T-helper 17 cell (primary cell): Measurements from ENCODE around the gene JAK1. TPM values are rescaled to one million over a fixed set of nuclear protein-coding genes. Genes with fewer than 3 reads are reported as not detected.
"Not testable (repeated sequence)": the region's sequence is repeated elsewhere in the genome, so short reads cannot be mapped to it uniquely, and the experiment has no call there.

ENCODE experiments used
- ATAC-seq: fragments of 150-1000 bp; cut with Tn5 transposase; 2 replicates; pipeline ENCODE4 v1.10.0; 2021; ENCODE audit warnings: mild to moderate bottlenecking, moderate library complexity
- DNase-seq, 3 donors: peaks; one replicate each; pipeline versions ENCODE4 v3.0.0 to v3.0.0-alpha.2; 2020 to 2021
- H3K9me3 ChIP-seq: one replicate; pipeline ENCODE4 v1.7.0; 2013; ENCODE audit warnings: low read length, mild to moderate bottlenecking; ENCODE audit not compliant: control insufficient read depth, poor library complexity, severe bottlenecking
- H3K27ac Mint-ChIP-seq: one replicate; pipeline ENCODE4 v1.8.0; 2022; ENCODE audit warnings: mild to moderate bottlenecking, moderate library complexity, mixed read lengths
- H3K27me3 Mint-ChIP-seq: one replicate; pipeline ENCODE4 v1.8.0; 2022; ENCODE audit warnings: mixed read lengths
- H3K36me3 Mint-ChIP-seq: one replicate; pipeline ENCODE4 v1.8.0; 2022; ENCODE audit warnings: low read depth, mixed read lengths
- H3K4me1 Mint-ChIP-seq: one replicate; pipeline ENCODE4 v1.8.0; 2022; ENCODE audit warnings: mild to moderate bottlenecking, mixed read lengths
- H3K4me3 Mint-ChIP-seq: one replicate; pipeline ENCODE4 v1.8.0; 2022; ENCODE audit warnings: mild to moderate bottlenecking, moderate library complexity, mixed read lengths
- total RNA-seq, 4 donors: library from RNA in 2 of 4; stranded (reverse) in 2 of 4; gene quantifications; one replicate each; pipeline ENCODE4 v1.2.3 and lab custom pipeline; 2022 to 2026

JAK1 gene
- total RNA-seq, 2 donors from 2014 or later, result 246 to 317 TPM

DNA sequence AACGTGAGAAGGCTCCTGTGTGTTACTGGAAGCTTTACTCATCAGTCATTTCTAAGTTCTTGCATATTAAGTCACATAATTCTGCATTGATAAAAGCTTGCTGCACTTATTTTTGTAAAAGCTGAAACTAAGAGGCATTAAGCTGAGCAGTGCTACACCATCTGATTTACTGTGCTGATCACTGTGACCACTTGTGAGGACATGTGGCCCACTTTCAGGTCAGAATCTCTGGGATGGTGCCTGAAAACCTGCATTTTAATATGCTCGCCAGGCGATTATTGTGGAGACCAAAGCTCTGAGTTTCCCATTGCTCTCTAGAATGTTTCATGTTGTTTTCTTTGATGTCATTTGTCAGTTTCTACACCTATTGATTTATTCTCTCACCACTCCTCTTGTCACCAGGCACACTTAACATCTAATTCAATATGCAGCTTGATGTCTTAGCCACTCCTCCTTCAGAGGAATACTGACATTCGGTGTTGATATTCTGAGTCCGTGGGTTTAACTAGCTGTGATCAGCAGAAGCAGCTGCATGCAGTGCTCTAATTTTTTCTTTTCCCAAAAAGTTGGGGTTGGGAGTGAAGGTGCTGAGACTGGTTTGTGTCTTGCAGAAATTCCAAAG lies 136.2 kb downstream of the JAK1 start:
- no peak for DNase-seq
- Mint-ChIP-seq H3K27ac (peak overlapping the region; percentile 96), H3K27me3 (no peaks in the 10 kb centered on the region), H3K4me1 (peaks cover 38% of the 10 kb centered on the region), H3K36me3 (peaks cover 4% of the 10 kb centered on the region), H3K4me3 (no peak overlapping the region)
- H3K9me3 ChIP-seq, result no peaks in the 10 kb centered on the region
- ATAC-seq, result no peak

DNA sequence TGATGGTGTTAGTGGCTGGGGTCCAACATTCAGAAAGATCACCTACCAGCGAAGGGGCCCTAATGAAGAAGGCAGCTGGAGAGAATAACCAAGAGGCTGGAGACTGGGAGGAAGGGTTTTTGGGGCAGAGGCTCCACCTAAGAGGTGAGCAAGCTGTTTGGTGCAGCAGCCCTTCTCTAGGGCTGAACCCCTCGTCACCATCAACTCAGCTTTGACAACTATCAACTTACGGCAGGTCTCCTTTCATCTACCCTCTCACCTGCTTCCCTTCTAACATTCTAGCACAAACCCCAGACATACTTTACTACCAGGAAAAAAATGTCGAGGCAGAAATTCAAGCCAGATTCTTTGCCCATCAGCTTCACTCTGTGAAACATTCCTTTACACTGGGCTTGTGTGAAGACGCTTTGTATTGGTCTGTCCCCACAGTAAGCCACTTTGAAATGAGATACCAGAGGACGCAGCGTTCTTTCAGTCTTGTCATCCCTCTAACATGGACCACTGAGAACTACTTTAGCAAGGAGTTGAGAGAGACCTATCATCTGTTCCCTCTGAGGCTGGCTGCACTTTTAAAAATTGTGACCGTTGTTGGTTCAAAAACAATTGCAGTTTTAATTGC lies 136.8 kb downstream of the JAK1 start:
- H3K9me3 ChIP-seq, result no peaks in the 10 kb centered on the region
- no peak for ATAC-seq
- H3K27ac Mint-ChIP-seq, result peak overlapping the region; percentile 96
- H3K4me3 Mint-ChIP-seq, result peak overlapping the region; percentile 77
- DNase-seq, result no peak
- peaks cover 4% of the 10 kb centered on the region for H3K36me3 Mint-ChIP-seq
- H3K27me3 Mint-ChIP-seq, result no peaks in the 10 kb centered on the region
- H3K4me1 Mint-ChIP-seq, result peaks cover 38% of the 10 kb centered on the region

DNA sequence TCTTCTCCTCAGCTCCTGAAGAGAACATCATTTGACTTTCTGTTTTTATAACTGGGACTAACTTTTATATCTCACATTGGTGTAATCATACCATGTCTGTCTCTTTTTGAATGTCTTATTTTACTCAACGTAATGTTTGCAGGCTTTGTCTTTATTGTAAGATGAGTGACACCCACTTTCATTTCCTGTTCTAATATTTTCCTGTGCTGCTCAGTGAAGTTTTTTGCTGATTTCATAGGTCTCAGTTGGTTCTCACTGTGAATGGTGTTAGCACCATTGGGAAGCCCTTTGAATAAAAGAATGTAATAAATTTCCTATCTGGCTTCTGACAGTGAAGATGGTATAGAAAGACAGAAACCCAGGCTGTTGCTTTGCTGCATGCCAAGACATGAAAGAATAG lies 137.5 kb downstream of the JAK1 start:
- H3K27me3 Mint-ChIP-seq, result no peaks in the 10 kb centered on the region
- DNase-seq (no peak), ATAC-seq (peak; percentile 26)
- H3K4me3 Mint-ChIP-seq, result peak overlapping the region; percentile 77
- H3K4me1 Mint-ChIP-seq, result peaks cover 43% of the 10 kb centered on the region
- peak overlapping the region; percentile 96 for H3K27ac Mint-ChIP-seq
- H3K9me3 ChIP-seq, result no peaks in the 10 kb centered on the region
- H3K36me3 Mint-ChIP-seq, result peaks cover 4% of the 10 kb centered on the region

DNA sequence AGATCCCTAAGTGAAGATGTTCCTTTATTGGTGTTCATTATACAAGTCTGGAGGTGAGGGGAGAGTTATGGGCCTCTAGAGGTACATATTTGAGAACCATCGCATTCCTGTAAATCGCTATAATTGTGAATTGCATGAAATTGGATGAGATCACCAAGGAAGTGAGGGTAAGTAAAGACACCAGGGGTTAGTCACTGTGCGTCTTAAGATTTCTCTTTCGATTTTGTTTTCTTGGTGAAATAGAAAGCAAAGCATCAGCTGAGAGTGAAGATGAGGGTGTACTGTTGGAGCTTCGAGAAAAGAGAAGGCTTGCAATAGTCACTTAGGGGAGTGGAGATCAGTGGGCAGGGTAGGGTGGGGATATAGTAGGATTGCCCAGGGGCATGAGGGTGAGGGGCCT lies 139.4 kb downstream of the JAK1 start:
- DNase-seq, result no peak
- H3K4me1 Mint-ChIP-seq, result peaks cover 40% of the 10 kb centered on the region
- no peaks in the 10 kb centered on the region for H3K9me3 ChIP-seq
- no peaks in the 10 kb centered on the region for H3K27me3 Mint-ChIP-seq
- H3K4me3 Mint-ChIP-seq, result peak overlapping the region; percentile 90
- peaks cover 2% of the 10 kb centered on the region for H3K36me3 Mint-ChIP-seq
- H3K27ac Mint-ChIP-seq, result peak overlapping the region; percentile 96
- ATAC-seq, result peak; percentile 76

DNA sequence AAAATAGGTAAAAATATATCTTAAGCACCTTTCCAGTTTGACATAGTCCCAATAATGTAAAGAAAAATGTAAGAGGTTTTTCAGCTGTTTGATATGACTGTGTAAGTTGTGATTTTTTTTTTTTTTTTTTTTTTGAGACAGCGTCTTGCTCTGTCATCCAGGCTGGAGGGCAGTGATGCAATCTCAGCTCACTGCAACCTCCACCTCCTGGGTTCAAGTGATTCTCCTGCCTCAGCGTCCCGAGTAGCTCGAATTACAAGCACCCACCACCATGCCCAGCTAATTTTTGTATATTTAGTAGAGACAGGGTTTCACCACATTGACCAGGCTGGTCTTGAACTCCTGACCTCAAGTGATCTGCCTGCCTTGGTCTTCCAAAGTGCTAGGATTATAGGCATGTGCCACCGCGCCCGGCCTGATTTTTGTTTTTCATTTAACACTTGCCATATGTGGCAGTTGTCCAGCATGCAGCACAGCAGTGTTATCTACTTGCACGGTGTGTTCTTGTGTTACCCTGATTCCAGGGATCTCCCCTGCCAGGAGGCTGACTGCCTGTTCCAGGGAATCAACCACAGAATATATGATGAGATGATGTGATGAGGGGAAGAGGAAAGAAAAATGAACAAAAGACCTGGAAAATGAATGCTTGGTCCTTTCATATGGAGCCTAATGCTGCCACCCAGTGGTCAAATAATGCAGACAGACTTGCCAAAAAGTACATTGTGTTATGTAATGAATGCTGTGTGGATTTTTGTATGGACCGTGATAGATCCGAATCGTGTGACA lies 142.5 kb downstream of the JAK1 start:
- no peaks in the 10 kb centered on the region for H3K9me3 ChIP-seq
- DNase-seq (peak in 1 of 3 donors; percentile 50), ATAC-seq (peak; percentile 60)
- no peaks in the 10 kb centered on the region for H3K27me3 Mint-ChIP-seq
- peaks cover 2% of the 10 kb centered on the region for H3K36me3 Mint-ChIP-seq
- peak overlapping the region; percentile 67 for H3K4me3 Mint-ChIP-seq
- peak overlapping the region; percentile 87 for H3K27ac Mint-ChIP-seq
- H3K4me1 Mint-ChIP-seq, result peaks cover 27% of the 10 kb centered on the region

DNA sequence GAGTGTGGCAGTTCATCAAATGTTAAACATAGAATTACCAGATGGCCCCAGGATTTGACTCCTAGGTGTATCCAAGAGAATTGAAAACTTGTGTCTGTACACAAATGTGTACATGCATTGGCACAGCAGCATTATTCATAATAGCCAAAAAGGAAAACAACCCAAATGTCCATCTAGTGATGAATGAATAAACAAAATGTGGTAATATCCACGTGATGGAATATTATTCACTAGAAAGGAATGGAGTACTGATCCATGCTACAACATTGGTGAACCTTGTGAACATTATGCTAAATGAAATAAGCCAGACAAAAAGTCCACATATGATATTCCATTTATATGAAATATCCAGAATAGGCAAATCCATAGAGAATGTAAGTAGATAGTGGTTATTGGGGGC lies 143.7 kb downstream of the JAK1 start:
- Mint-ChIP-seq H3K4me3 (no peak overlapping the region), H3K27me3 (peaks cover 4% of the 10 kb centered on the region), H3K36me3 (no peaks in the 10 kb centered on the region), H3K27ac (no peak overlapping the region), H3K4me1 (peaks cover 17% of the 10 kb centered on the region)
- ATAC-seq, result no peak
- DNase-seq, result no peak
- no peaks in the 10 kb centered on the region for H3K9me3 ChIP-seq

DNA sequence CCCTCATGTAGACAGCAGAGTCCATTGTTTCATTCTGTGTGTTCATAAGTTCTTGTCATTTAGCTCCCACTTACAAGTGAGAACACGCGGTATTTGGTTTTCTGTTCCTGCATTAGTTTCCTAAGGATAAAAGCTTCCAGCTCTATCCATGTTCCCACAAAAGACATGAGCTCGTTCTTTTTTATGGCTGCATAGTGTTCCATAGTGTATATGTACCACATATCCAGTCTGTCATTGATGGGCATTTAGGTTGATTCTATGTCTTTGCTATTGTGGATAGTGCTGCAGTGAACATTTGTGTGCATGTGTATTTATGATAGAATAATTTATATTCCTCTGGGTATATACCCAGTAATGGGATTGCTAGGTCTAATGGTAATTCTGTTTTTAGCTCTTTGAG lies 145.8 kb downstream of the JAK1 start:
- not testable (repeated sequence) for H3K36me3 Mint-ChIP-seq, DNase-seq, H3K4me3 Mint-ChIP-seq, H3K27me3 Mint-ChIP-seq, H3K4me1 Mint-ChIP-seq, H3K9me3 ChIP-seq, H3K27ac Mint-ChIP-seq, ATAC-seq

DNA sequence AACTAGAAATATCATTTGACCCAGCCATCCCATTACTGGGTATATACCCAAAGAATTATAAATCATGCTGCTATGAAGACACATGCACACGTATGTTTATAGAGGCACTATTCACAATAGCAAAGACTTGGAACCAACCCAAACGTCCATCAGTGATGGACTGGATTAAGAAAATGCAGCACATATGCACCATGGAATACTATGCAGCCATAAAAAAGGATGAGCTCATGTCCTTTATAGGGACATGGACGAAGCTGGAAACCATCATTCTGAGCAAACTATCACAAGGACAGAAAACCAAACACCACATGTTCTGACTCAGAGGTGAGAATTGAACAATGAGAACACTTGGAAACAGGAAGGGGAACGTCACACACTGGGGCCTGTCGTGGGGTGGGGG lies 149.0 kb downstream of the JAK1 start:
- not testable (repeated sequence) for H3K4me1 Mint-ChIP-seq, ATAC-seq

DNA sequence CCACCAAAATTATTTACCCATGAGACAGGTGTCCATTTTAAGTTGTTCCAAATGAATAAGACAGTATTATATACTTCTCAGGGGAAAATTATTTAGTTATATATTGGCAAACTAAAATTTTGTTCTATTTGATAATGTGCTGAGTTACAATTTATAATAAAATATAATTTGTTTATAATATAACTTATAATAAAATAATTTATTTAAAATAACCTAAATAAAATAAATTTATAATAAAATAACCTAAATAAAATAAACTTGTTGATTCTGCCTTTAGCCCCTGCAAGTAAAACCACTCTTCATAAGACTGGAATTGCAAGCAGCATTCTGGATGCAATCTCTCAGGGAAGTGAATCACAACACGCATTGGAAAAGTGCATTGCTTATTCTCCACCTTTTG lies 151.9 kb downstream of the JAK1 start:
- DNase-seq (no peak), ATAC-seq (no peak)
- Mint-ChIP-seq H3K27me3 (peaks cover 4% of the 10 kb centered on the region), H3K27ac (no peak overlapping the region), H3K4me3 (no peak overlapping the region), H3K4me1 (no peaks in the 10 kb centered on the region), H3K36me3 (no peaks in the 10 kb centered on the region)
- H3K9me3 ChIP-seq, result no peaks in the 10 kb centered on the region

More for the DNA sequence above, 149.0 kb downstream of the JAK1 start:
- not testable (repeated sequence) for H3K9me3 ChIP-seq, H3K27ac Mint-ChIP-seq, DNase-seq, H3K36me3 Mint-ChIP-seq, H3K27me3 Mint-ChIP-seq
- H3K4me3 Mint-ChIP-seq, result peak overlapping the region; percentile 31

DNA sequence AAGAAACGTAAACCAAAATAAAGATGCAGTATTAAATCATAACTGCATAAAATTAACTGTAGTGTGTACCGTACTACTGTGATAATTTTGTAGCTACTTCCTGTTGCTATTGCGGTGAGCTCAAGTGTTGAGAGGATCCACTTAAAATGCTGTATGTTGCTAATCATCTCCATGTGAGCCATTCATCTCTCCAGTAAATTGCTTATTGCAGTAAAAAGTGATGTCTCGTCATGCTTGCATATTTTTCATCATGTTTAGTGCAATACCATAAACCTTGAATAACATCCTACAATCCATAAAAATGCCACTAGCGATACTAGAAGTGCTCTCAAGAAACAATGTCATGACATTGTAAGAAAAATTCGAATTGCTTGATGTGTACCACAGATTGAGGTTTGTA lies 155.2 kb downstream of the JAK1 start:
- H3K4me3 Mint-ChIP-seq, result no peak overlapping the region
- no peaks in the 10 kb centered on the region for H3K36me3 Mint-ChIP-seq
- no peak for DNase-seq
- no peak for ATAC-seq
- no peaks in the 10 kb centered on the region for H3K4me1 Mint-ChIP-seq
- no peak overlapping the region for H3K27ac Mint-ChIP-seq
- H3K9me3 ChIP-seq, result no peaks in the 10 kb centered on the region
- no peaks in the 10 kb centered on the region for H3K27me3 Mint-ChIP-seq

DNA sequence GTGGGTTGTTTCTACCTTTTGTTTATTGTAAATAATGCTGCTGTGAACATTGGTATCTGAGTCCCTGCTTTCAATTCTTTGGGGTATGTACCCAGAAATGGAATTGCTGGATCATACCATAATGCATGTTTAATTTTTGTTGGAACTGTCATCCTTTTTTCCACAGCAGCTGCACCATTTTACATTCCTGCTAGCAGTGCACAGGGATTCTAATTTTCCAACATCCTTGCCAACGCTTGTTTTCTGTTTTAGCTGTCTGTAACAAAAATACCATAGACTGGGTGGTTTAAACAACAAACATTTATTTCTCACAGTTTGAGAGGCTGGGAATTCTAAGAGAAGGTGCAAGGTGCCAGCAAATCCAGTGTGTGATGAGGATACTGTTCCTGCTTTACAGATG lies 156.3 kb downstream of the JAK1 start:
- Mint-ChIP-seq H3K4me1 (no peaks in the 10 kb centered on the region), H3K27me3 (no peaks in the 10 kb centered on the region)
- no peak for ATAC-seq

DNA sequence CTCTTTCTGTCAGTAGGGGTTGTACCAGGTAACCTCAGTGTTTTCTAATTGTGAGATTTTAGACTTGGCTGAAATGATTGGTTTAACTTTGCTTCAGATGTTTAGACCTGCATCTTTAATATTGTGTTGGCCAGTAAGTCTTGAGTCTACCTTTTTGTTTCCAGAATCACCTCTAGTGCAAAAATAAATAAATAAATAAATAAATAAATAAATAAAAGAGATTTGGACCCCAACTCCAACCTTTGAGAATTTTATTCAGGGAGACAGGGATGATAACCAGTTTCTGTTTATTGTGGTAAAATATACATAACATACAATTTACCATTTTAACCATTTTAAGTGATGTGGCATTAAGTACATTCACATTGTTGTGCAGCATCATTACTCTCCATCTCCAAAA lies 157.0 kb downstream of the JAK1 start:
- Mint-ChIP-seq H3K4me1 (no peaks in the 10 kb centered on the region), H3K36me3 (no peaks in the 10 kb centered on the region), H3K27me3 (no peaks in the 10 kb centered on the region), H3K4me3 (no peak overlapping the region), H3K27ac (no peak overlapping the region)
- DNase-seq (no peak), ATAC-seq (no peak)
- no peaks in the 10 kb centered on the region for H3K9me3 ChIP-seq

More for the DNA sequence above, 156.3 kb downstream of the JAK1 start:
- Mint-ChIP-seq H3K36me3 (no peaks in the 10 kb centered on the region), H3K27ac (no peak overlapping the region), H3K4me3 (no peak overlapping the region)
- H3K9me3 ChIP-seq, result no peaks in the 10 kb centered on the region
- DNase-seq, result no peak

DNA sequence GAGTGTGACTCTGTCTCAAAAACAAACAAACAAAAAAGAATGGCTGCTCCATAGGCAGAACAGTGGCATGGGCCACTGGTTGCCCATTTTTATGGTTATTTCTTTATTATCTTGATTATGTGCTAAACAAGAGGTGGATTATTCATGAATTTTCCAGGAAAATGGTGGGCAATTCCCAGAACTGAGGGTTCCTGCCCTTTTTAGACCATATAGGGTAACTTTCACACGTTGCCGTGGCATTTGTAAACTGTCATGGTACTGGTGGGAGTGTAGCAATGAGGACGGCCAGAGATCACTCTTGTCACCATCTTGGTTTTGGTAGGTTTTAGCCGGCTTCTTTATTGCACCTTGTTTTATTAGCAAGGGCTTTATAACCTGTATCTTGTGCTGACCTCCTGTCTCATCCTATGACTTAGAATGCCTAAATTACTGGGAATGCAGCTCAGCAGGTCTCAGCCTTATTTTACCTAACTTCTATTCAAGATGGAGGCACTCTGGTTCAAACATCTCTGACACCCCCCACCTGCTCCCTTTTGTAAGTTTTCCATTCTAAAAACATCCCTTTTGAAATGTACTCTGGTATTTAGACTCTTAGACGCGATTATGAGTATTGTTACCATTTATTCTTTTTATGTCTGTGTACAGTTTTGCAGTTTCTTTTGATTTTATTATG lies 164.4 kb downstream of the JAK1 start:
- Mint-ChIP-seq H3K27me3 (no peaks in the 10 kb centered on the region), H3K4me3 (no peak overlapping the region), H3K4me1 (peaks cover 3% of the 10 kb centered on the region), H3K36me3 (peaks cover 2% of the 10 kb centered on the region), H3K27ac (no peak overlapping the region)
- DNase-seq, result no peak
- ATAC-seq, result no peak
- H3K9me3 ChIP-seq, result no peaks in the 10 kb centered on the region
